ENCODE results near the gene CBS.

- no peak for TF ChIP-seq CTCF (IDR thresholded peaks at IDR 0.05; ENCODE audit: borderline replicate concordance, extremely low read depth, low read length, poor library complexity, severe bottlenecking)
- TF ChIP-seq EZH2 (IDR thresholded peaks at IDR 0.05; ENCODE audit: borderline replicate concordance, low read depth, low read length, severe bottlenecking), result no peak
These were observed 52.5 kb downstream of the CBS start for GRCh38 chr21:43023175-43023574.
